Spleen (tissue), 7 donors: ENCODE data around the gene PTGER4.

Experiments
- CTCF ChIP-seq, 11 experiments: fragments of 200-600 bp in 7 of 11; fragments of 450-650 bp in 4 of 11; sonication (generic) in 4 of 11; IDR thresholded peaks in 8 of 11; conservative IDR thresholded peaks in 3 of 11; 1 replicate in 7 of 11; 2 replicates in 4 of 11; pipeline versions ENCODE4 v1.4.0 to v1.8.0; 2016 to 2021; ENCODE audit warnings: antibody characterized with exemption in 11 of 11, inconsistent platforms in 4 of 11, mild to moderate bottlenecking in 1 of 11
- POLR2AphosphoS5 ChIP-seq, 3 donors: sonication (generic); formaldehyde crosslinking; IDR thresholded peaks; one replicate each; pipeline ENCODE4 v1.5.1; 2017; ENCODE audit warnings: antibody characterized with exemption in 3 of 3
- donor health status: DM: no; HTN: no; CAD: no; lungs with moderate emphysema.
- donor health status: DM: no; HTN: no; CAD: no.
- donor health status: DM: no; HTN: no; CAD: no.

DNA sequence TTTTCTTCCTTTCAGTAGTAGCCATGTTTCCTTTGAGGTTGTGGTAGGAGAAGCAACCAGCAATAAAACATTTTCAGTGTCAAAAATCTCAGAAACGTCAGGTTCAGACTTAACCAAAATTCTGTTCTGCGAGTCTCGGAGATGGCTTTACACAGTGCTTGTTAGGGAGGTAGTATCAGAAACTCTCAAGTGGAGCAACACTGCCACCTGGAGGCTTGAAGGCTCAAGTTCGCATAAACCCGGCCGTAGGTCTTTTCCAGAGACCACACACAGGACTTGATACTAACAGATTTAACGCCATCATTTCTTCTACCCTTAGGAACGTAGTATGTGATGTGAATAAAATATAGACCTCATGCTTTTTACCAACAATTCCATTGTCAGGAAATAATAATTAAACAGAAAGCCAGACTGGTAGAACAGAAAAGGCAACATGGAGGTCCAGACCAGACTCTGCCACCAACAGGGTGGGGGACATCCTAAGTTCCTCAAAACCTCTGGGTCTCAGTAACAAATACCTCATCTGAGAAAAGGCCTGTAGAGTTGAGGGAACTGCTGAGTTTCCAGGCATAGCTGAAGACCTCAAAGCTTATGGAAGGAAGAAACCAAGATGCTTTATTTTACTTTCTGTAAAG lies 8.5 kb downstream of the PTGER4 start:
- TF ChIP-seq POLR2AphosphoS5 (IDR thresholded peaks at IDR 0.05): peak in 1 of 3 donors; percentile 77
- peak; percentile 82 to 93 (median 87) for TF ChIP-seq CTCF (IDR thresholded peaks at IDR 0.05 in 8 of 11, conservative IDR thresholded peaks at IDR 0.05 in 3 of 11)
